Adrenal gland (tissue), 12 donors: Measurements from ENCODE around the gene GLIS1. TPM values are rescaled to one million over a fixed set of nuclear protein-coding genes. Genes with fewer than 3 reads are reported as not detected.

ENCODE experiments used
- DNase-seq, 7 donors: peaks; one replicate each; pipeline ENCODE4 v3.0.0-alpha.2; 2019 to 2020
- H3K27ac ChIP-seq, 5 donors: fragments of 200-600 bp; sonication (generic) in 4 of 5; 1 replicate in 3 of 5; 2 replicates in 2 of 5; pipeline versions ENCODE4 v1.5.1 to v1.8.0; 2016 to 2020; ENCODE audit warnings: mild to moderate bottlenecking in 1 of 5
- H3K27me3 ChIP-seq: fragments of 200-600 bp; 2 replicates; pipeline ENCODE4 v1.8.0; 2021
- H3K36me3 ChIP-seq, 2 donors: fragments of 200-600 bp; replicated peaks in 1 of 2; 1 replicate in 1 of 2; 2 replicates in 1 of 2; pipeline versions ENCODE4 v1.5.1 to v1.8.0; 2018 to 2022
- H3K4me1 ChIP-seq, 2 donors: fragments of 200-600 bp; replicated peaks in 1 of 2; 1 replicate in 1 of 2; 2 replicates in 1 of 2; pipeline versions ENCODE4 v1.5.1 to v1.8.0; 2018 to 2021
- H3K4me3 ChIP-seq, 4 donors: fragments of 200-600 bp; sonication (generic) in 3 of 4; one replicate each; pipeline ENCODE4 v1.5.1; 2016 to 2018
- H3K9me3 ChIP-seq, 3 donors: fragments of 200-600 bp; sonication (generic) in 1 of 3; replicated peaks in 1 of 3; 1 replicate in 2 of 3; 2 replicates in 1 of 3; pipeline versions ENCODE4 v1.5.1 to v1.8.0; 2016 to 2021
- CTCF ChIP-seq, 6 experiments: fragments of 450-650 bp in 4 of 6; fragments of 200-600 bp in 2 of 6; sonication (generic) in 1 of 6; IDR thresholded peaks; 1 replicate in 5 of 6; 2 replicates in 1 of 6; pipeline versions ENCODE4 v1.5.1 to v1.8.0; 2016 to 2021; ENCODE audit warnings: antibody characterized with exemption in 6 of 6, mild to moderate bottlenecking in 2 of 6, moderate library complexity in 1 of 6
- POLR2A ChIP-seq, 2 donors: fragments of 450-650 bp; IDR thresholded peaks; one replicate each; pipeline ENCODE4 v1.6.1; 2017; ENCODE audit warnings: antibody characterized with exemption in 2 of 2, mild to moderate bottlenecking in 2 of 2, moderate library complexity in 1 of 2
- WGBS, 4 donors: extraction: QIAGEN DNeasy Blood & Tissue Kit in 2 of 4; methylation state at CpG; one replicate each; pipeline versions ENCODE4 v1.1.5 to v1.1.7; 2013 to 2017; 5-methylcytosine and 5-hydroxymethylcytosine counted together
- intact Hi-C, 2 donors: fragments of 100-400 bp; cut with DNase I; formaldehyde crosslinking; loops; one replicate each; pipeline versions ENCODE4 v1.14.1 to v1.15.0; 2022 to 2023
- polyA plus RNA-seq, 3 donors: library from polyadenylated mRNA; stranded (reverse); fragments of 200-250 nt in 2 of 3; fragments of 350-450 nt in 1 of 3; fragmentation: Illumina TruSeq in 1 of 3; extraction: RNeasy Lipid Tissue Mini Kit (QIAGEN cat#74804) in 1 of 3; gene quantifications; one replicate each; pipeline ENCODE4 v1.2.3, GENCODE V29; 2013 to 2014
- total RNA-seq, 9 donors: library from RNA; depleted of rRNA in 4 of 9; stranded (reverse); fragments of >200 nt in 4 of 9; fragments of 120-200 nt in 1 of 9; fragmentation: NEBNext Ultra II Directional in 1 of 9; extraction: Animal tissue kit (Norgen Biotek cat#: 25700) in 1 of 9; gene quantifications; one replicate each; pipeline versions ENCODE4 v1.1.0 to v1.2.4, GENCODE V29; 2013 to 2023
- donor health status: healthy with polysubstance abuse.
- donor health status: Bipolar disorder and iron deficiency.
- donor health status: DM: yes; HTN: yes; CAD: no.
- donor health status: DM: no; HTN: no; CAD: no.
- donor health status: DM: no; HTN: no; CAD: no.
- donor health status: DM: yes; HTN: yes; CAD: no.

Gene GLIS1
- total and polyA plus RNA-seq, 12 donors = 0.08 to 0.37 (median 0.14) TPM; not detected in 6

GRCh38 chr1:53777272-53777671 lies 38.3 kb upstream of the GLIS1 start:
- Histone ChIP-seq H3K27me3 (no peaks in the 10 kb centered on the region), H3K4me1 (no peaks in the 10 kb centered on the region), H3K9me3 (no peaks in the 10 kb centered on the region), H3K27ac (no peak overlapping the region), H3K36me3 (no peaks in the 10 kb centered on the region), H3K4me3 (no peak overlapping the region)
- TF ChIP-seq CTCF (IDR thresholded peaks at IDR 0.05) (no peak), POLR2A (IDR thresholded peaks at IDR 0.05) (no peak)
- no peak for DNase-seq
- intact Hi-C loops = no loop called here
- WGBS, 4 donors = 61 to 97% (median 95%) methylated on average over 1 of the region's 1 CpG

- WGBS, 4 donors = 85 to 94% (median 90%) methylated on average over 2 of the region's 2 CpGs
These were observed 32.7 kb upstream of the GLIS1 start for GRCh38 chr1:53771648-53772047.

GRCh38 chr1:53769780-53770179 lies 30.8 kb upstream of the GLIS1 start:
- H3K4me1 ChIP-seq = peaks cover 0 to 13% of the 10 kb centered on the region in 2 donors
- intact Hi-C loops = no loop called here
- DNase-seq = no peak

More at GRCh38 chr1:53771648-53772047, 32.7 kb upstream of the GLIS1 start:
- Histone ChIP-seq H3K27ac (no peak overlapping the region), H3K4me1 (peaks cover 0 to 6% of the 10 kb centered on the region in 2 donors), H3K36me3 (no peaks in the 10 kb centered on the region), H3K27me3 (no peaks in the 10 kb centered on the region), H3K4me3 (no peak overlapping the region), H3K9me3 (no peaks in the 10 kb centered on the region)
- no peak for DNase-seq
- intact Hi-C loops = no loop called here
- TF ChIP-seq CTCF (IDR thresholded peaks at IDR 0.05) (no peak), POLR2A (IDR thresholded peaks at IDR 0.05) (no peak)

GRCh38 chr1:53769184-53769583 lies 30.2 kb upstream of the GLIS1 start:
- H3K36me3 ChIP-seq = no peaks in the 10 kb centered on the region
- H3K27ac ChIP-seq = no peak overlapping the region
- H3K4me3 ChIP-seq = no peak overlapping the region
- H3K27me3 ChIP-seq = no peaks in the 10 kb centered on the region
- 86 to 100% (median 98%) methylated on average over 1 of the region's 1 CpG for WGBS, 4 donors
- no peak for TF ChIP-seq POLR2A (IDR thresholded peaks at IDR 0.05)
- no peak for TF ChIP-seq CTCF (IDR thresholded peaks at IDR 0.05)
- H3K9me3 ChIP-seq = no peaks in the 10 kb centered on the region
- no peak for DNase-seq
- H3K4me1 ChIP-seq = peaks cover 0 to 13% of the 10 kb centered on the region in 2 donors
- intact Hi-C loops = no loop called here

More at GRCh38 chr1:53769780-53770179, 30.8 kb upstream of the GLIS1 start:
- WGBS, 4 donors = 97 to 98% (median 98%) methylated on average over 1 of the region's 1 CpG
- Histone ChIP-seq H3K4me3 (no peak overlapping the region), H3K36me3 (no peaks in the 10 kb centered on the region), H3K27ac (no peak overlapping the region), H3K9me3 (no peaks in the 10 kb centered on the region), H3K27me3 (no peaks in the 10 kb centered on the region)
- no peak for TF ChIP-seq POLR2A (IDR thresholded peaks at IDR 0.05)
- TF ChIP-seq CTCF (IDR thresholded peaks at IDR 0.05) = no peak
